ENCODE data around the gene MAGEC2. TPM values are rescaled to one million over a fixed set of nuclear protein-coding genes. Genes with fewer than 3 reads are reported as not detected.

Gene MAGEC2
- total RNA-seq (2014; rRNA removed; shearing (Covaris generic)) = not detected in 2 replicates
- polyA plus RNA-seq (2014; cell fraction: nucleus; rRNA removed) = not detected in 2 replicates

GRCh38 chrX:142204522-142205433 is at the start of gene MAGEC2:
MAGEC2 (minus strand) TSS chrX:142205290; CDS start chrX:142203987, 1,303 bp downstream.
- no peak for DNase-seq (ENCODE audit: extremely low read depth, low read depth)

GRCh38 chrX:142251680-142252079 is 46.6 kb upstream of the MAGEC2 start:
- DNase-seq (ENCODE audit: extremely low read depth, low read depth) = no peak

- no peak for DNase-seq (ENCODE audit: extremely low read depth, low read depth)
Observed at GRCh38 chrX:142251202-142251601, 46.1 kb upstream of the MAGEC2 start.

GRCh38 chrX:142250502-142250901 is 45.4 kb upstream of the MAGEC2 start:
- DNase-seq (ENCODE audit: extremely low read depth, low read depth) = no peak

GRCh38 chrX:142249721-142250120 is 44.6 kb upstream of the MAGEC2 start:
- no peak for DNase-seq (ENCODE audit: extremely low read depth, low read depth)

- DNase-seq (ENCODE audit: extremely low read depth, low read depth) = no peak
Observed at GRCh38 chrX:142244568-142244967, 39.5 kb upstream of the MAGEC2 start.

- DNase-seq (ENCODE audit: extremely low read depth, low read depth) = no peak
Observed at GRCh38 chrX:142238536-142238935, 33.4 kb upstream of the MAGEC2 start.

- DNase-seq (ENCODE audit: extremely low read depth, low read depth) = no peak
Observed at GRCh38 chrX:142233400-142233799, 28.3 kb upstream of the MAGEC2 start.

- no peak for DNase-seq (ENCODE audit: extremely low read depth, low read depth)
Observed at GRCh38 chrX:142214081-142214480, 9.0 kb upstream of the MAGEC2 start.

GRCh38 chrX:142201113-142201512 is 4.0 kb downstream of the MAGEC2 start:
- DNase-seq (ENCODE audit: extremely low read depth, low read depth) = no peak

GRCh38 chrX:142186103-142186502 is 19.0 kb downstream of the MAGEC2 start:
- peak; percentile 6 for DNase-seq (ENCODE audit: extremely low read depth, low read depth)

GRCh38 chrX:142184756-142185602 is 20.1 kb downstream of the MAGEC2 start:
- no peak for DNase-seq (ENCODE audit: extremely low read depth, low read depth)

GRCh38 chrX:142156567-142156966 is 48.5 kb downstream of the MAGEC2 start:
- no peak for DNase-seq (ENCODE audit: extremely low read depth, low read depth)

Data from NCI-H460 (cell line).